Fibroblast of skin of right quadriceps (primary cell): ENCODE measurements around the gene CIC.
A peak's percentile ranks its signal among the peaks of the same experiment; 100 is the strongest.

Experiments
- DNase-seq: peaks from one replicate; pipeline ENCODE4 v3.0.0-alpha.2; 2013

Gene CIC

GRCh38 chr19:42290136-42290522 lies 21.1 kb downstream of the CIC start:
- DNase-seq: no peak

DNA sequence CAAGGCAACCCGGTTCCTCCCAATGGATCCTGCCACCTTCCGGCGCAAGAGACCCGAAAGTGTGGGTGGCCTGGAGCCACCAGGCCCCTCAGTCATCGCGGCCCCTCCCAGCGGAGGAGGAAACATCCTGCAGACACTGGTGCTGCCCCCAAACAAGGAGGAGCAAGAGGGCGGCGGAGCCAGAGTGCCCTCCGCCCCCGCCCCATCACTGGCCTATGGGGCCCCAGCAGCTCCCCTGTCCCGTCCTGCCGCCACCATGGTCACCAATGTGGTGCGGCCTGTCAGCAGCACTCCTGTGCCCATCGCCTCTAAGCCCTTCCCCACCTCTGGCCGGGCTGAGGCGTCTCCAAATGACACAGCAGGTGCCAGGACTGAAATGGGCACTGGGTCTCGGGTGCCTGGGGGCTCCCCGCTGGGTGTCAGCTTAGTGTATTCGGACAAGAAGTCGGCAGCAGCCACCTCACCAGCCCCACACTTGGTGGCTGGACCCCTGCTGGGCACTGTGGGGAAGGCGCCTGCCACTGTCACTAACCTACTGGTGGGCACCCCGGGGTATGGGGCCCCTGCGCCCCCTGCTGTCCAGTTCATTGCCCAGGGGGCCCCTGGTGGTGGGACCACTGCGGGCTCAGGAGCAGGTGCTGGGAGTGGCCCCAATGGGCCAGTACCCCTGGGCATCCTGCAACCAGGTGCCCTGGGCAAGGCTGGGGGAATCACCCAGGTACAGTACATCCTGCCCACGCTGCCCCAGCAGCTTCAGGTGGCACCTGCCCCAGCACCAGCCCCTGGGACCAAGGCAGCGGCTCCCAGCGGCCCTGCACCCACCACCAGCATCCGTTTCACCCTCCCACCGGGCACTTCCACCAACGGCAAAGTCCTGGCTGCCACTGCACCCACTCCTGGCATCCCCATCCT lies 21.7 kb downstream of the CIC start:
- DNase-seq: no peak

DNA sequence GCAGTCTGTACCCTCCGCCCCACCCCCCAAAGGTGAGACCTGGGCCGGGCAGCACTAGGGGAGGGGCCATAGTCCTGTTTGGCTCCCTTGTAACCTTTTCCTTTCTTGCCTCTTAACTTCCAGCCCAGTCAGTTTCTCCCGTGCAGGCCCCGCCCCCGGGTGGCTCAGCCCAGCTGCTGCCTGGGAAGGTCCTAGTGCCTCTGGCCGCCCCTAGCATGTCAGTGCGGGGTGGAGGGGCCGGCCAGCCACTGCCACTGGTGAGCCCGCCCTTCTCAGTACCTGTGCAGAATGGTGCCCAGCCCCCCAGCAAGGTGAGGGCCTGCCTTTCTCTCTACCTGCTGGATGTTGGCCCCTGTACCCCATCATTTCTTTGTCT lies 22.4 kb downstream of the CIC start:
- no peak for DNase-seq

DNA sequence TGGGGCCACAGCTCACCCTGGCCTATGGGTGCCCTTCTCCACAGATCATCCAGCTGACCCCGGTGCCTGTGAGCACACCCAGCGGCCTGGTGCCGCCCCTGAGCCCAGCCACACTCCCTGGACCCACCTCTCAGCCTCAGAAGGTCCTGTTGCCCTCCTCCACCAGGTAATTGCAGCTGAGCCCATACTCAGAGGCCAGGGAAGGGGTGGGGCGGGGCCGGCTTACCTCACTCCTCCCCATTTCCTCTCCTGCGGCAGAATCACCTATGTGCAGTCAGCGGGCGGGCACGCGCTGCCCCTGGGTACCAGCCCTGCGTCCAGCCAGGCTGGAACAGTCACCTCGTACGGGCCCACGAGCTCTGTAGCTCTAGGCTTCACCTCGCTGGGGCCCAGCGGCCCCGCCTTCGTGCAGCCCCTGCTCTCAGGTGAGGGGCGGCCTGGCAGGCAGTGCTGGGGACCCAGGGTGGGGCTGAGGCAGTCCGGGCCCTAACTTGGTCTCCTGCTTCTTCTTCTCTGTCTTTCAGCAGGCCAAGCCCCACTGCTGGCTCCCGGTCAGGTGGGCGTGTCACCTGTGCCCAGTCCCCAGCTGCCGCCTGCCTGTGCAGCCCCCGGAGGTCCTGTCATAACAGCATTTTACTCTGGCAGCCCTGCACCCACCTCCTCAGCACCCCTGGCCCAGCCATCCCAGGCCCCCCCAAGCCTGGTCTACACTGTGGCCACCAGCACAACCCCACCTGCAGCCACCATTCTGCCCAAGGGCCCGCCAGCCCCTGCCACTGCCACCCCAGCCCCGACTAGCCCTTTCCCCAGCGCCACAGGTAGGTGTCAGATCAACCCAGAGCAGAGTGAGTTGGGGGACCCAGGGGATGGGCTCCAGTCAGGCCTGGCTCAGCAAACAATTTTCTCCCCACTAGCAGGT lies 23.2 kb downstream of the CIC start:
- no peak for DNase-seq

GRCh38 chr19:42292963-42293362 lies 23.9 kb downstream of the CIC start:
- DNase-seq: no peak

GRCh38 chr19:42293540-42293939 lies 24.5 kb downstream of the CIC start:
- no peak for DNase-seq

- no peak for DNase-seq
These were observed 24.9 kb downstream of the CIC start for GRCh38 chr19:42293948-42294347.

DNA sequence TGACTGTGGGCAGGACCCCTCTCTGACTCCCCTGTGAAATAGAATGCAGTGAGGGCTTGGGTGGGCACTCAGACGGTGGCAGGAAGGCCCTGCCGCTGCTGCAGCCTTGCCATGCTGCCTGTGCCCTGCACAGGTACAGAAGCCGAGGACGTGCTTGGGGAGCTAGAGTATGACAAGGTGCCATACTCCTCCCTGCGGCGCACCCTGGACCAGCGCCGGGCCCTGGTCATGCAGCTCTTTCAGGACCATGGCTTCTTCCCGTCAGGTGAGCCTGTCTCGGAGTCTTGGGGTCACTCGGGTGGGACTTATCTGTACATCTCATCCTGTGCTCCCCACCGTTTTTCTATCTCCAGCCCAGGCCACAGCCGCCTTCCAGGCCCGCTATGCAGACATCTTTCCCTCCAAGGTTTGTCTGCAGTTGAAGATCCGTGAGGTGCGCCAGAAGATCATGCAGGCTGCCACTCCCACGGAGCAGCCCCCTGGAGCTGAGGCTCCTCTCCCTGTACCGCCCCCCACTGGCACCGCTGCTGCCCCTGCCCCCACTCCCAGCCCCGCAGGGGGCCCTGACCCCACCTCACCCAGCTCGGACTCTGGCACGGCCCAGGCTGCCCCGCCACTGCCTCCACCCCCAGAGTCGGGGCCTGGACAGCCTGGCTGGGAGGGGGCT lies 25.6 kb downstream of the CIC start:
- no peak for DNase-seq

GRCh38 chr19:42295342-42295741 lies 26.3 kb downstream of the CIC start:
- no peak for DNase-seq

DNA sequence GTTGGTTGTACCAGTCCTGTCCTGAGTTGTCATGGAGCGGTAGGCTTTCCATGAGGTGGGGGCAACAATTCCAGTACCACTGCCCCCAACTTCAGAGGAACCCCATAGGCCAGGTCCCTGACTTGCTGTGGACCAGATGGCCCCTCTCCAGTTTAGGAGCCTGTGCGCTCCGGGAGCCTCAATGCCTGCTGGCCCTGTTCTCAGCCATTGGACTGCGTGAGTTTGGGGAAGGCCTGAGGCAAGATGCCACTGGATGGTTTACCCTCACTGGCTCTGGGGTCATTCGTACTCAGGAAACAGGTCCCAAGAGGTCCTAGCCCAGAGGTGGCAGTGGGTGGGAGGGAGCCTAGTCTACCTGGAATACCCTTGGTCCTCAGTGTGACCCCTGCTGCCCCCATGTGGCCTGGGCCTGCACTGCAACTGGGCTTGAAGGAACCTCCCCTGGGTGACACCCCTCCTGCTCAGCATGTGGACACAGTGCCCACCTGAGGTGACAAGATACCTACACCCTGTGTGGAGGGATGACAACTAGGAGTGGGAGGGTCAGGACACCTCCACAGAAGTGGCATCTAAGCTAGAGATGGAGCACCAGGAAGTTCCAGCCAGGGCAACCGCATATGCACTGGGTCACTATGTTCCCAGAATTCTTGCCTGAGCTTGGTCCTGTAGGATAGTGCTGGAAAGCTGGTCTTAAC lies 26.9 kb downstream of the CIC start:
- peak; percentile 56 for DNase-seq

GRCh38 chr19:42297039-42297438 lies 28.0 kb downstream of the CIC start:
- no peak for DNase-seq

DNA sequence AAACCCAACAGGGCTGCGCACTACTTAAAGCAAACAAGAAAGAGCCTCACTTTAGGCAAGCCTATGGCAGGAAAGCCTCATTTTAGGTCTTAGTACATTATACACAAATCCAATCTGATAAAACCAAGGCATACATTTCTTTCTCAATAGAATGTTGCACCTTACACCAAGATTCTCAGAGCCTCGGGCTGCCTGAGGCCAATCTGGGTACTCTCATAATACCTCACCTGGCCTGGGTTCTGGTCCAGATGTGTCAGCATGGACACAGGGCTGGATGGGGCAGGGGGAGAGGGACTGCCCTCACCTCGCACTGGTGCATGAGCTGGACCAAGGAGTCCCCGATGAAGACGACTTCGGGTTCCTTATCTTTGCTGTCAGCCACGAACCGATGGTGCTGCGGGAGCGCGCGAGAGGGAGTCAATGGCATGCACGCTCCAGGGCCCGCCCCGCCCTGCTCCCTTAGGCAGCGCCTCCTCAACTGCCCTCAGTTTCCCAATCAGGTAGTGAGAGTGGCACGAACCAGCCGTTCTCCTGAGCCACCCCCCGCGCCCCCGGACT lies 32.7 kb downstream of the CIC start, which contains the start of gene PRR19:
Gene PRR19 (plus strand): TSS at position 487 of the 558 bp plus-strand sequence. CDS start 7,453 bp downstream, outside the sequence.
- no peak for DNase-seq

GRCh38 chr19:42303101-42303464 lies 34.0 kb downstream of the CIC start:
- no peak for DNase-seq

GRCh38 chr19:42303876-42304275 lies 34.8 kb downstream of the CIC start:
- no peak for DNase-seq

- DNase-seq: no peak
These were observed 37.6 kb downstream of the CIC start for GRCh38 chr19:42306646-42307045.

- no peak for DNase-seq
These were observed 40.6 kb downstream of the CIC start for GRCh38 chr19:42309686-42310085.

GRCh38 chr19:42311657-42312056 lies 42.6 kb downstream of the CIC start:
- DNase-seq: no peak

DNA sequence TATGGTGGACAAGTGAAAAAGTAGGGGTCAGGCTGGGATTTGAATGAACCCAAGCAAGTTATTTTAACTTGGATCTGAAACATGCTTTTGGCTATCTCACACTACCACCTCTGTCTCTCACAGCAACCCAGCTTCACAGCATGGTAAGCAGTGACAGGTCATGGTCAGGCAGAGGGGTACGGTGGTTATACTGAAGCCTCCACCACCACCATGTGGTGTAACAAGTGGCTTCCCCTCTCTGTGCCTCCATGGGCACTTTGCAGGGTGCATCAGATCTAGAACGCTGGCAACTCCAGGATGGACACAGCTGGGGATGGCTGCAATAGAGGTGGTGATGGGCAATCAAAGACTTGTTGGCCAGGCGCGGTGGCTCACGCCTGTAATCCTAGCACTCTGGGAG lies 43.3 kb downstream of the CIC start:
- no peak for DNase-seq

- DNase-seq: no peak
These were observed 44.2 kb downstream of the CIC start, which contains the start of gene TMEM145 for GRCh38 chr19:42313096-42313839. Gene TMEM145, plus strand, starts transcription at chr19:42313309. Its CDS starts 68 bp downstream, at chr19:42313377.

- no peak for DNase-seq
These were observed 45.0 kb downstream of the CIC start for GRCh38 chr19:42313840-42314755.
